B cell (primary cell): ENCODE measurements around the gene RNPEP. TPM values are rescaled to one million over a fixed set of nuclear protein-coding genes. Genes with fewer than 3 reads are reported as not detected.

Experiments
- ATAC-seq: fragments of 200-7000 bp; cut with Tn5 transposase; one replicate; pipeline ENCODE4 v1.10.0; 2021; ENCODE audit warnings: low read depth, mild to moderate bottlenecking, moderate number of reproducible peaks, moderate library complexity
- CTCF ChIA-PET: fragments of 350-600 bp; sonication (Branson Sonifier 250); formaldehyde crosslinking; loops from one replicate; lab custom pipeline; 2021; ENCODE audit warnings: antibody characterized with exemption, inconsistent platforms; lab: Charles Lee
- POLR2A ChIA-PET: fragments of 350-600 bp; sonication (Branson Sonifier 250); formaldehyde crosslinking; loops from one replicate; lab custom pipeline; 2021; ENCODE audit warnings: antibody characterized with exemption; lab: Charles Lee
- DNase-seq: peaks from one replicate; pipeline ENCODE4 v3.0.0; 2013
- H2AFZ ChIP-seq: 2 replicates; pipeline ENCODE4 v1.6.1; 2012; ENCODE audit warnings: mild to moderate bottlenecking, low read depth, low read length; ENCODE audit not compliant: insufficient read depth, poor library complexity, severe bottlenecking
- H3K27ac ChIP-seq, 2 donors: 1 replicate in 1 of 2; 2 replicates in 1 of 2; pipeline ENCODE4 v1.5.1; 2012 to 2013; ENCODE audit warnings: low read length in 2 of 2, mild to moderate bottlenecking in 2 of 2, moderate library complexity in 1 of 2
- H3K27me3 ChIP-seq, 4 experiments: fragments of 200-600 bp in 1 of 4; sonication (generic) in 1 of 4; replicated peaks in 1 of 4; 1 replicate in 2 of 4; 2 replicates in 2 of 4; pipeline versions ENCODE4 v1.6.1 to v1.7.0; 2013 to 2016; ENCODE audit warnings: low read length in 3 of 4, mild to moderate bottlenecking in 2 of 4, mixed read lengths in 1 of 4, moderate library complexity in 1 of 4; ENCODE audit not compliant: insufficient read depth in 4 of 4, control insufficient read depth in 3 of 4; ENCODE audit errors: control extremely low read depth in 1 of 4
- H3K36me3 ChIP-seq, 2 experiments: replicated peaks in 1 of 2; 1 replicate in 1 of 2; 2 replicates in 1 of 2; pipeline versions ENCODE4 v1.6.1 to v1.7.1; 2013; ENCODE audit warnings: low read length in 1 of 2; ENCODE audit not compliant: insufficient read depth in 2 of 2, control insufficient read depth in 1 of 2; ENCODE audit errors: control extremely low read depth in 1 of 2, extremely low read depth in 1 of 2
- H3K4me1 ChIP-seq, 2 donors: fragments of 200-600 bp in 1 of 2; sonication (generic) in 1 of 2; 1 replicate in 1 of 2; 2 replicates in 1 of 2; pipeline versions ENCODE4 v1.5.1 to v1.6.1; 2013 to 2017; ENCODE audit warnings: low read length in 2 of 2; ENCODE audit not compliant: control insufficient read depth in 2 of 2, insufficient read depth in 2 of 2
- H3K4me2 ChIP-seq: replicated peaks from 2 replicates; pipeline ENCODE3; 2012; ENCODE audit warnings: mild to moderate bottlenecking, low read depth, low read length; ENCODE audit not compliant: poor library complexity, severe bottlenecking
- H3K4me3 ChIP-seq, 5 experiments: fragments of 200-600 bp in 1 of 5; sonication (generic) in 1 of 5; 1 replicate in 3 of 5; 2 replicates in 2 of 5; pipeline versions ENCODE4 v1.5.1 to v1.7.0; 2011 to 2016; ENCODE audit warnings: low read length in 4 of 5, mild to moderate bottlenecking in 4 of 5, low read depth in 2 of 5, control low read depth in 1 of 5, moderate library complexity in 1 of 5; ENCODE audit not compliant: insufficient read depth in 1 of 5; ENCODE audit errors: control extremely low read depth in 1 of 5, extremely low read depth in 1 of 5
- H3K79me2 ChIP-seq: fragments of 200-600 bp; sonication (generic); one replicate; pipeline ENCODE4 v1.6.0; 2016; ENCODE audit warnings: low read length; ENCODE audit not compliant: control insufficient read depth, insufficient read depth
- H3K9ac ChIP-seq: fragments of 200-600 bp; sonication (generic); 2 replicates; pipeline ENCODE4 v1.6.1; 2017; ENCODE audit warnings: mild to moderate bottlenecking, low read length, moderate library complexity
- H3K9me3 ChIP-seq, 3 donors: one replicate each; pipeline versions ENCODE4 v1.6.1 to v1.7.1; 2013; ENCODE audit warnings: low read length in 2 of 3; ENCODE audit not compliant: control insufficient read depth in 2 of 3, insufficient read depth in 1 of 3; ENCODE audit errors: control extremely low read depth in 1 of 3
- H4K20me1 ChIP-seq: 2 replicates; pipeline ENCODE4 v1.6.0; 2012; ENCODE audit warnings: mild to moderate bottlenecking, low read length; ENCODE audit not compliant: insufficient read depth, control insufficient read depth, poor library complexity, severe bottlenecking
- H3K27ac Mint-ChIP-seq: one replicate; pipeline ENCODE4 v1.8.0; 2021; ENCODE audit warnings: mixed read lengths
- H3K27me3 Mint-ChIP-seq: one replicate; pipeline ENCODE4 v1.8.0; 2021; ENCODE audit warnings: mixed read lengths
- H3K4me1 Mint-ChIP-seq: one replicate; pipeline ENCODE4 v1.8.0; 2021; ENCODE audit warnings: mixed read lengths
- H3K4me3 Mint-ChIP-seq: one replicate; pipeline ENCODE4 v1.8.0; 2021; ENCODE audit warnings: mixed read lengths
- H3K9me3 Mint-ChIP-seq: one replicate; pipeline ENCODE4 v1.8.0; 2022; ENCODE audit warnings: mixed read lengths; ENCODE audit not compliant: insufficient read depth
- EZH2 ChIP-seq: IDR thresholded peaks from 2 replicates; pipeline ENCODE4 v1.6.1; 2012; ENCODE audit warnings: borderline replicate concordance, low read depth, mild to moderate bottlenecking, moderate library complexity, low read length; ENCODE audit not compliant: insufficient read depth, poor library complexity, severe bottlenecking
- WGBS: methylation state at CpG from one replicate; pipeline ENCODE4 v1.1.5; 2013; ENCODE audit warnings: missing lambda C conversion rate; ENCODE audit not compliant: insufficient coverage; 5-methylcytosine and 5-hydroxymethylcytosine counted together
- intact Hi-C: fragments of 100-400 bp; cut with micrococcal nuclease; formaldehyde crosslinking; loops from one replicate; pipeline ENCODE4 v1.10.0; 2022
- polyA plus RNA-seq: library from polyadenylated mRNA; depleted of rRNA; stranded (reverse); fragments of >200 nt; gene quantifications from 2 replicates; pipeline ENCODE4 v1.2.3, GENCODE V29; 2012
- total RNA-seq, 2 donors: library from RNA; stranded (reverse); fragments of 120-200 nt in 1 of 2; gene quantifications; 1 replicate in 1 of 2; 2 replicates in 1 of 2; pipeline versions ENCODE4 v1.2.3 to v1.2.4, GENCODE V29; 2013 to 2022
- TF ChIP-seq, protein P1 (sequence below): fragments of 200-600 bp; IDR thresholded peaks from one replicate; pipeline ENCODE4 v1.8.0; 2022; ENCODE audit warnings: antibody characterized with exemption, mild to moderate bottlenecking

Gene RNPEP
- total and polyA plus RNA-seq, 2 donors (not counting 1 experiment from before 2014, with no cell fraction given): 28.9 to 42.9 TPM

DNA sequence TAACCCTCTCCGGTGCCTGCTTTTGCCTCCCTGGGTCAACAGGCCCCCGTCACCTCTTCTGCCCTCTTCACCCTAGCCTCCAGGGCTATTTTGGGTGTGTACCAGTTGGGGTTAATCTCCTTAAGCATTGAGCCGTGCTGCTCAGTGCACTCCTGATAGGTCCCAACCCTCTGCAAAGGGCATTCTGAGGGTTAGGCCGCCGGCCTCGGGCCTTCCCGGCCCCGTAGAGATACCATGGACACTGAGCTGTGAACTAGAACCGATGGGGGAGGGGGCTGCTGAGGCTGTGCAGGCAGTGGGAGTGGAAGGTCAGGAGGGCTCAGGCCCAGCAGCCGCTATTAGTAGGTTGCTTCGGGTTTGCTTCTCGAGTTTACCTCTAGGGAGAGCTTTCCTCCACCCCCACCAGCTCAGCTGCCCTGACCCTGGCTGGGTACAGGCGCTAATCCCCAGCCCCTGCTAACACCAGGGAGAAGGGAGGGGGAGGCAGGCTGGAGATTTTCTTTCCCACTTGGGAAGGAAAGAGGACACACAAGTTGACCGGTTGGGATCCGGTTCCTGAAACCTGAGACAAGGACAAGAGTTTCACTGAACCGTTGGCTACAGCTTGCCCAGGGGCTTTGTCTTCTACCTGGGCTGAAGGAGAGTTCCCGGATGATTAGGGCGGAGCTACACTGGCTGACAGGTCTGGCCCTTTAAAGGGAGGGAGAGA lies 40.9 kb upstream of the RNPEP start:
- no peak overlapping the region for H3K4me2 ChIP-seq
- H3K79me2 ChIP-seq: no peaks in the 10 kb centered on the region
- ATAC-seq (no peak), DNase-seq (no peak)
- intact Hi-C loops: no loop called here
- H3K27me3 ChIP-seq: peaks cover 0 to 37% (median 22%) of the 10 kb centered on the region in 4 experiments
- Mint-ChIP-seq H3K4me1 (peaks cover 7% of the 10 kb centered on the region), H3K4me3 (no peak overlapping the region), H3K27ac (no peak overlapping the region), H3K27me3 (peaks cover 44% of the 10 kb centered on the region), H3K9me3 (no peaks in the 10 kb centered on the region)
- no peak overlapping the region for H3K27ac ChIP-seq
- peaks cover 0 to 6% (median 0%) of the 10 kb centered on the region in 3 donors for H3K9me3 ChIP-seq
- H3K9ac ChIP-seq: no peak overlapping the region
- POLR2A ChIA-PET: no interaction called here
- H4K20me1 ChIP-seq: no peaks in the 10 kb centered on the region
- H3K4me3 ChIP-seq: no peak overlapping the region
- TF ChIP-seq, protein P1, sequence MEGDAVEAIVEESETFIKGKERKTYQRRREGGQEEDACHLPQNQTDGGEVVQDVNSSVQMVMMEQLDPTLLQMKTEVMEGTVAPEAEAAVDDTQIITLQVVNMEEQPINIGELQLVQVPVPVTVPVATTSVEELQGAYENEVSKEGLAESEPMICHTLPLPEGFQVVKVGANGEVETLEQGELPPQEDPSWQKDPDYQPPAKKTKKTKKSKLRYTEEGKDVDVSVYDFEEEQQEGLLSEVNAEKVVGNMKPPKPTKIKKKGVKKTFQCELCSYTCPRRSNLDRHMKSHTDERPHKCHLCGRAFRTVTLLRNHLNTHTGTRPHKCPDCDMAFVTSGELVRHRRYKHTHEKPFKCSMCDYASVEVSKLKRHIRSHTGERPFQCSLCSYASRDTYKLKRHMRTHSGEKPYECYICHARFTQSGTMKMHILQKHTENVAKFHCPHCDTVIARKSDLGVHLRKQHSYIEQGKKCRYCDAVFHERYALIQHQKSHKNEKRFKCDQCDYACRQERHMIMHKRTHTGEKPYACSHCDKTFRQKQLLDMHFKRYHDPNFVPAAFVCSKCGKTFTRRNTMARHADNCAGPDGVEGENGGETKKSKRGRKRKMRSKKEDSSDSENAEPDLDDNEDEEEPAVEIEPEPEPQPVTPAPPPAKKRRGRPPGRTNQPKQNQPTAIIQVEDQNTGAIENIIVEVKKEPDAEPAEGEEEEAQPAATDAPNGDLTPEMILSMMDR: no peak
- TF ChIP-seq EZH2: no peak
- 91% methylated on average over 12 of the region's 18 CpGs for WGBS
- CTCF ChIA-PET: no interaction called here
- no peak overlapping the region for H2AFZ ChIP-seq
- H3K4me1 ChIP-seq: peaks cover 7% of the 10 kb centered on the region in 2 donors
- no peaks in the 10 kb centered on the region for H3K36me3 ChIP-seq

DNA sequence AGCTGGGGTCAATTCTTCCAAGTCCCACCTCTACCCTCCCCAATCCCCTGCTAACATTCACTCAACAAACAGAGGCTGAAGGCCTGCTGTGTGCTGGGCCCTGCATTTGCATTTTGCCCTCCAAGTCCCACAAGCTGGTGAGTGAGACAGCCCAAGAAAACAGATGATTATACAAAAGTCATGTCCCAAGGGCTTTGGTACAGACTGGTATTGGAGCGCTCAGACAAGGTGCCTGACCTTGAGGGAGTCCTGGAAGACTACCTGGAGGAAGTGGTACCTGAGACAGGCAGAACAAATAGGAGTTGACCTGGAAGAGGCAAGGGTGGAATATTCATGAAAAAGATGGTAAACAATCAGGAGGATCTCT lies 40.3 kb upstream of the RNPEP start:
- Histone ChIP-seq H3K9me3 (peaks cover 0 to 6% (median 0%) of the 10 kb centered on the region in 3 donors), H3K27me3 (peaks cover 0 to 43% (median 27%) of the 10 kb centered on the region in 4 experiments), H3K36me3 (no peaks in the 10 kb centered on the region), H3K27ac (no peak overlapping the region), H3K79me2 (no peaks in the 10 kb centered on the region), H3K9ac (no peak overlapping the region), H2AFZ (no peak overlapping the region), H3K4me2 (no peak overlapping the region), H4K20me1 (no peaks in the 10 kb centered on the region), H3K4me1 (peaks cover 10 to 11% of the 10 kb centered on the region in 2 donors), H3K4me3 (no peak overlapping the region)
- POLR2A ChIA-PET: interaction anchor here (0.6 kb wide), 1 partner anchor 13 kb away, joined by 6 read pairs; no protein-coding TSS in a partner anchor
- WGBS: 69% methylated on average over 1 of the region's 1 CpG
- Mint-ChIP-seq H3K27ac (no peak overlapping the region), H3K27me3 (peaks cover 49% of the 10 kb centered on the region), H3K4me1 (peaks cover 11% of the 10 kb centered on the region), H3K4me3 (no peak overlapping the region), H3K9me3 (no peaks in the 10 kb centered on the region)
- intact Hi-C loops: no loop called here
- DNase-seq (no peak), ATAC-seq (no peak)
- no peak for TF ChIP-seq EZH2
- TF ChIP-seq, protein P1: no peak
- CTCF ChIA-PET: no interaction called here
